Left colon (tissue), 2 donors: Measurements from ENCODE around the gene SYT17. TPM values are rescaled to one million over a fixed set of nuclear protein-coding genes. Genes with fewer than 3 reads are reported as not detected.
A peak's percentile ranks its signal among the peaks of the same experiment; 100 is the strongest.

Experiments
- ATAC-seq: fragments of 200-7000 bp; cut with Tn5 transposase; one replicate; pipeline ENCODE4 v1.9.1; 2020; ENCODE audit warnings: mild to moderate bottlenecking, moderate library complexity
- DNase-seq, 2 donors: peaks; one replicate each; pipeline ENCODE4 v3.0.0-alpha.2; 2020
- intact Hi-C, 2 donors: fragments of 100-400 bp; cut with DNase I in 1 of 2; cut with micrococcal nuclease in 1 of 2; formaldehyde crosslinking; loops; one replicate each; pipeline versions ENCODE4 v1.11.2 to v1.14.0; 2022; cut with DNase I, micrococcal nuclease
- total RNA-seq, 2 donors: library from RNA; stranded (reverse); fragmentation: NEBNext Ultra II Directional; extraction: Animal tissue kit (Norgen Biotek cat#: 25700); gene quantifications; one replicate each; pipeline ENCODE4 v1.2.1, GENCODE V29; 2021
- donor health status: DM: no; HTN: no; CAD: no.
- donor health status: DM: yes; HTN: yes; CAD: no.

SYT17 gene
- total RNA-seq, 2 donors from 2014 or later = 8.4 to 9.1 TPM

- no peak for DNase-seq
- intact Hi-C loops = no loop called here
Measured at GRCh38 chr16:19188406-19188805, 20.4 kb downstream of the SYT17 start.

GRCh38 chr16:19192865-19193264 is 24.8 kb downstream of the SYT17 start:
- ATAC-seq (no peak), DNase-seq (no peak)
- intact Hi-C loops = no loop called here

More at GRCh38 chr16:19188406-19188805, 20.4 kb downstream of the SYT17 start:
- no peak for ATAC-seq

- no peak for DNase-seq
- no peak for ATAC-seq
- intact Hi-C loops = no loop called here
Measured at GRCh38 chr16:19196871-19197270, 28.8 kb downstream of the SYT17 start.

GRCh38 chr16:19203374-19203966 is 35.4 kb downstream of the SYT17 start:
- DNase-seq = no peak

GRCh38 chr16:19210280-19210924 is 42.4 kb downstream of the SYT17 start:
- DNase-seq (no peak), ATAC-seq (no peak)
- intact Hi-C loops = no loop called here

More at GRCh38 chr16:19203374-19203966, 35.4 kb downstream of the SYT17 start:
- intact Hi-C loops = no loop called here
- peak; percentile 34 for ATAC-seq

GRCh38 chr16:19210968-19211367 is 42.9 kb downstream of the SYT17 start:
- DNase-seq (peak in 1 of 2 donors; percentile 15), ATAC-seq (no peak)
- intact Hi-C loops = no loop called here

- DNase-seq = no peak
- no peak for ATAC-seq
- intact Hi-C loops = no loop called here
Measured at GRCh38 chr16:19212059-19212458, 44.0 kb downstream of the SYT17 start.

- DNase-seq = no peak
- no peak for ATAC-seq
- intact Hi-C loops = no loop called here
Measured at GRCh38 chr16:19213885-19214284, 45.8 kb downstream of the SYT17 start.

- no peak for ATAC-seq
- intact Hi-C loops = no loop called here
- no peak for DNase-seq
Measured at GRCh38 chr16:19215705-19216104, 47.7 kb downstream of the SYT17 start.

GRCh38 chr16:19218581-19218980 is 50.5 kb downstream of the SYT17 start:
- DNase-seq (no peak), ATAC-seq (no peak)
- intact Hi-C loops = no loop called here

GRCh38 chr16:19219836-19220235 is 51.8 kb downstream of the SYT17 start:
- ATAC-seq (no peak), DNase-seq (no peak)
- intact Hi-C loops = no loop called here

- DNase-seq (peak; percentile 38 to 81), ATAC-seq (peak; percentile 85)
- intact Hi-C loops = no loop called here
Measured at GRCh38 chr16:19223235-19224170, 55.5 kb downstream of the SYT17 start.

- intact Hi-C loops = no loop called here
- no peak for DNase-seq
- ATAC-seq = no peak
Measured at GRCh38 chr16:19225651-19226050, 57.6 kb downstream of the SYT17 start.

- ATAC-seq (no peak), DNase-seq (no peak)
- intact Hi-C loops = no loop called here
Measured at GRCh38 chr16:19227643-19228042, 59.6 kb downstream of the SYT17 start.

GRCh38 chr16:19228052-19228451 is 60.0 kb downstream of the SYT17 start:
- ATAC-seq = no peak
- intact Hi-C loops = no loop called here
- no peak for DNase-seq

GRCh38 chr16:19228575-19228974 is 60.5 kb downstream of the SYT17 start:
- intact Hi-C loops = no loop called here
- no peak for ATAC-seq
- no peak for DNase-seq

- ATAC-seq (no peak), DNase-seq (no peak)
- intact Hi-C loops = no loop called here
Measured at GRCh38 chr16:19230575-19230974, 62.5 kb downstream of the SYT17 start.

- DNase-seq (no peak), ATAC-seq (no peak)
- intact Hi-C loops = no loop called here
Measured at GRCh38 chr16:19231881-19232280, 63.8 kb downstream of the SYT17 start.

GRCh38 chr16:19232988-19233387 is 64.9 kb downstream of the SYT17 start:
- ATAC-seq (no peak), DNase-seq (no peak)
- intact Hi-C loops = no loop called here

GRCh38 chr16:19235478-19235877 is 67.4 kb downstream of the SYT17 start:
- intact Hi-C loops = no loop called here
- ATAC-seq (no peak), DNase-seq (no peak)
